GM12864 (cell line): ENCODE results near the gene ARMH1.

Experiments
- DNase-seq: peaks from one replicate; pipeline ENCODE4 v3.0.0-alpha.2; 2011; ENCODE audit warnings: low read depth
- H3K4me3 ChIP-seq: 2 replicates; pipeline ENCODE4 v1.5.1; 2011; ENCODE audit warnings: mild to moderate bottlenecking, low read depth, low read length, control low read depth
- CTCF ChIP-seq: IDR thresholded peaks from 2 replicates; pipeline ENCODE4 v1.5.1; 2011; ENCODE audit warnings: low read depth, mild to moderate bottlenecking, moderate library complexity, low read length, control low read depth, inconsistent platforms; ENCODE audit errors: missing control alignments

ARMH1 gene

GRCh38 chr1:44714944-44715571, 40.5 kb downstream of the ARMH1 start:
- peak; percentile 96 for TF ChIP-seq CTCF
- peak; percentile 75 for DNase-seq
- H3K4me3 ChIP-seq: no peak overlapping the region

- TF ChIP-seq CTCF: no peak
- no peak overlapping the region for H3K4me3 ChIP-seq
- no peak for DNase-seq
Measured at GRCh38 chr1:44717156-44717555, 42.6 kb downstream of the ARMH1 start.

- no peak for DNase-seq
- no peak for TF ChIP-seq CTCF
- no peak overlapping the region for H3K4me3 ChIP-seq
Measured at GRCh38 chr1:44717653-44718052, 43.1 kb downstream of the ARMH1 start.

GRCh38 chr1:44718091-44718490, 43.6 kb downstream of the ARMH1 start:
- H3K4me3 ChIP-seq: no peak overlapping the region
- TF ChIP-seq CTCF: no peak
- no peak for DNase-seq

GRCh38 chr1:44719318-44719717, 44.8 kb downstream of the ARMH1 start:
- DNase-seq: no peak
- H3K4me3 ChIP-seq: no peak overlapping the region
- no peak for TF ChIP-seq CTCF

GRCh38 chr1:44720281-44720680, 45.8 kb downstream of the ARMH1 start:
- DNase-seq: no peak
- no peak overlapping the region for H3K4me3 ChIP-seq
- TF ChIP-seq CTCF: no peak
